Epidermal melanocyte (primary cell): ENCODE results near the gene SLC39A10.
"Not testable (repeated sequence)": the region's sequence is repeated elsewhere in the genome, so short reads cannot be mapped to it uniquely, and the experiment has no call there.

ENCODE experiments used
- DNase-seq: peaks from one replicate; pipeline ENCODE4 v3.0.0; 2011; ENCODE audit warnings: low spot score; ENCODE audit not compliant: insufficient read length

Gene SLC39A10

GRCh38 chr2:195644708-195645107 lies 12.3 kb upstream of the SLC39A10 start:
- not testable (repeated sequence) for DNase-seq

GRCh38 chr2:195645413-195645812 lies 11.6 kb upstream of the SLC39A10 start:
- DNase-seq = no peak

- no peak for DNase-seq
Observed at GRCh38 chr2:195646424-195646823, 10.6 kb upstream of the SLC39A10 start.

DNA sequence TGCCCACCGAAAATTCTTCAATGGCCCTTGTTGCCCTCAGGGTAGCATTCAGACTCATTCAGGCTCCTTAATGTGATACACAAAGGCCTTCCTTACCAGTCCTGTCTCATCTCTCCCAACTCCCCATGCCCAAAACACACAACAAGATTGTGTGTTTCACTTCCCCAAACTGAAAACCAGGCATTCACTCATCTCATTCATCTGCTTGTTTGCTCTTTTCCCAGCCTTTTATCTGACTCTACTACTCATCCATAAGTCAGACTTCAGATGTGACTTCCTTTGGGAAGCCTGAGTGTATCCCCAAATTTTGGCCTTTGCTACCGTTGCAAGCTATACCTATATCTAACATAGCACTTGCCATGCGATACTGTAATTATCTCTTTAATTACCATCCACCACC lies 9.7 kb upstream of the SLC39A10 start:
- DNase-seq = no peak

GRCh38 chr2:195648370-195648769 lies 8.7 kb upstream of the SLC39A10 start:
- not testable (repeated sequence) for DNase-seq

- no peak for DNase-seq
Observed at GRCh38 chr2:195648787-195649186, 8.2 kb upstream of the SLC39A10 start.

DNA sequence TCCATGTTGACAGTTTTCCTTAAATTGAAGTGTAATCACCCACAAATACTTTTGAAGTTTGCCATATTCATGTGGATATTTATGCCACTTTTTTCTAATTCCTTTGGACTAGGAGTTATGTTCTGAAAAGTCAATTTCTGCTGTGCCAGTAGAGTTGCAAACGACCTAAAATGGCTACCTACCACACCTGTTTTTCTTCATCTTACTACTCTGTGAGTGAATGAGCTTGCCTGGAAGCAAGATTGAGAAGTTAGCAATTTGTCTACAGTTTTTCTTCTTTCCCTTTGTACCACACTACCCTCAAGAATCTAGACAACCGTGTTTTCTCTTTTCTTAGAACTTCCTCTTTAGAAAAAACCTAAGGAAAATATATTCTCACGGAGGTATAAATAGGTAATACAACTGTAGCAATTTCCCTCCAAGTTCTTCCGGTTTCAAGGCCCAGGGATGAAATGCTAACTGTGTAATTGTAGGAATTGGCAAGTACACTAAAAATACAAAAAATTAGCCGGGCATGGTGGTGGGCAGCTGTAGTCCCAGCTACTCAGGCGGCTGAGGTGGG lies 7.3 kb upstream of the SLC39A10 start:
- no peak for DNase-seq

DNA sequence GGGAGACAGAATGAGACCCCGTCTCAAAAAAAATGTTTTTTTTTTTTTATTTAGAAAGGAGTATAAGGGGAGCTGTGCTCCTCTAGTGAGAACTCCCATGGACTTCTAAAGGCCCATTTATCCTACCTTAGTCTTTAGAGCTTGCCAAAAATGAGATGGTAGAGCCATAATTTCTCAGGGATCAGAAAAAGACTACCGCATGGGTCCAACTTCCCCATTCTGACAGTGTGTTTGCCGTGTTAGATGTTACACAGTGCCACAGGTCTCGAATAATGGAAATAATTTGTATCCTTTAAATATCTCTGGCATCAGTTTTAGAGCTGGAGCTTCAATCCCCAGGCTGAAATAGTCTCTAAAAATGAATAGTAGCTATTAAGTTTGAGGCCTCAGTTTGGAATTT lies 6.0 kb upstream of the SLC39A10 start:
- DNase-seq = no peak

DNA sequence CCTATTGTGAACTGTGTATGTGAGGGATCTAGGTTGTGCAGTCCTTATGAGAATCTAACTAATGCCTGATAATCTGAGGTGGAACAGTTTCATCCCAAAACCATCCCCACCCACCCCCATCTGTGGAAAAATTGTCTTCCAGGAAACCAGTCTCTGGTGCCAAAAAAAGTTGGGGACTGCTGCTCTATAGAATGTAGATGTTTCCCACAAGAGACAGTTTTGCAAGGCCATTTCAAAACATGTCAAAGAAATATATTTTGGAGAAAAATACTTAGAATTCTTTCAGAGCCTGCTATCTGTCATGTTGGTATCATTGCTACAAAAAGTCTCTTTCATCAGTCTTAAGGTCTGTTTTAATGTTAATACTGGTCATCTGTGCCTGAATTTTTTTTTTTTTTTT lies 4.1 kb upstream of the SLC39A10 start:
- DNase-seq = no peak

DNA sequence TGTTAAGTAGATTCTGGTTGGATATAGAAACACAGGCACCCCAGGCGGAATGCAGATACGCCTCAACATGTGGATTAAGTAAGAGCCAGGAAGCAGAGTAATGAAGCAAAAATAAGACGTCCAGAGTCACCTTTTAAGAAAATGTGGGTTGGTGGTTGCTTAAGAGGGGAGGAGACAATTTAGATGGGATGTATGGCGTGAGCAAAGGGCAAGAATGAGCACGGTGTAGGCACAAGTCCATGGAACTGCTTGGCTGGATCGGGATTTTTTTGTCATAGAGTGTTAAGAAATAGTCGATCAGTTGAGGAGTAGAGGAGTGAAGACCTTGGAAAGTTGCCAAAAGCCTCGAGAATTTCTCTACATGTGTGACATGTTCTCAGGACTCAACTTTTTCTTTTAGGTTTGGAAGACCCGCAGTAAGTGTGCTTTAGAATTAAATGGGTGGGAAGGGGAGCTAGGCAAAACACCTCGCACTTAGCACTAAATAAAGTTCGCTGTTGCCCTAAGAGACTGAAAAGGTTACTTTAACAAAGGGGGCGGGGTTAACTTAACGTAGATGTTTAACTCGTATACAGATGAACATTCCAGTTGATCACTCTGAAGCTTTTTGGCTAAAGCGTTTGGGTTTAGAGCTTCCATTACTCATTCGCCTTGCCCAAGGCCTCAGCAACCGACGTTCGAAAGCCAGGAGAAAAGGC lies 716 bp upstream of the SLC39A10 start:
- no peak for DNase-seq

GRCh38 chr2:195657634-195658540 lies 861 bp downstream of the SLC39A10 start:
- no peak for DNase-seq

- DNase-seq = no peak
Observed at GRCh38 chr2:195658541-195658890, 1.5 kb downstream of the SLC39A10 start.

DNA sequence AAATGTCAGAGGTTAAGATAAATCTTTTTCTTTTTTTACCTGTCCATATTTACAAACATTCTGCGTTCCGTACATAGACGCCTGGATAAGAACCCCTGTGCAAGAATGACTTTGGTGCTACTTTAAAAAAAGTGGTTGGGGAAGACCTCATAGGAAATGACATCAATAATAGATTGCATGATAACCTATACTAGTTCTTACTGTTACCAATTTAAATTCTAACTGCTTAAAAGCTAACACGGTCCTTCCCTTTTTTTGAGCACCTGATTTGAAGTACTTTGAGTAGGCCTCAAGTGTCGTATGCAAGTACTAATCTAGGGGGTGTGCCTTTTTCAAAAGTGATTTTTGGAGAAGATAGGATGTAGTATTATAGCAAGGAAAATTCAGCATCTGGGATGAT lies 2.1 kb downstream of the SLC39A10 start:
- no peak for DNase-seq

DNA sequence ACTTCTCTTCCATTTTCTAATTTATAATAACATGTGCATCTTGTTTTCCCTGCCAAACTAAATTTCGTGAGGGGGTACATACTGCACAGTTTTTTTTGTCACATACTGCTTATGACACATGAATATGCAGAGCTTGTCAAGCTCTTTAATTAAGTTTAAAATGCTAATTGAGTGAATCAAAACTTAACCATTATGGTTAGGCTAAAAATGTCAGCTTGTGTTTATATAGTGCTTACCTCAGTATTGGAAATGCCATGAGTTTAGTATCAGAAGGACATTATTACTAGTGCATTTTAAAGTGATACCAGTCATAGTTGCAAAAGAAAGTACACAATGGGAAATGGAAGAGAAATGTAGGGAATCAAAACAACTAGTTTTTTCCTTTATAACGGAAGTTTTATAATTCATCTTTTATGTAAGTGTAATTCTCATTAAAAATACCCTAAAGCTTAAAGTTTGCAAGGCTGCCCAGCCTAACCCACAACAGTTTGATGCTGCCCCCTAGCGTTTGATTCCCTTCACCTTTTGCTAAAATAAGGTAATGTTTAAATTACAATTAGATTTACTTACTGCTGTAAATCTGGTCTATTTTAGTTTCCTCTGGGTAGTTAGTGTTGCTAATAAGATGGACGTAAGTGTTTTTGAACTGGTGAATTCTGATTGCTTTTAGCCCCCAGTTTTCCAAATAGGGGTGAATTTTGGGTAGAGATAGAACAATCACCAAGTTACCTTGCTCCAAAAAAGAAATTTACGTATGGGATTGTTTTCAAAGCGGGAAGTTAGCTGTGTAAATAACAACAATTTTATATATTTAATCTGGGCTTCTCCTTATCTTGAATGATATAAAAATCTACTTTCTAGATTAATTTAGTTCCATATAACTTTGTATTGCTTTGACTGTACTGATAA lies 3.2 kb downstream of the SLC39A10 start:
- no peak for DNase-seq

GRCh38 chr2:195662138-195662537 lies 5.1 kb downstream of the SLC39A10 start:
- DNase-seq = no peak

- DNase-seq = no peak
Observed at GRCh38 chr2:195663007-195663406, 6.0 kb downstream of the SLC39A10 start.

DNA sequence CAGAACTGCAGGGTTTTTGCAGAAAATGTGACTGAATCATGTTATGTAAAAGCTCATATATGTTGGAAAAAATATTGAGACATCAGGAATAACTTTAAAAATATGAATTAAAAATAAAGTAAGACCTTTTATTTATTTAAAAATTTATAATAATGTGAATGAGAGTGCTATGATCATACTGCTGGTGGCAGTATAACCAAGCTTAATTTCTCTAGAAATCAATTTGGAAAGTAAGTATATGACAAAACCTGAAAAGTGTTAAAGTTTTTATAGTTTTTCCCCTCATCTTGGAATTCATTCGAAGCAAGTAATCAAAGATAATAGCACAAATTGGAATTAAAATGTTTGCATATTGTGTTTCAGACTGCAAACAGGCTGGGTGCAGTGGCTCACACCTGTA lies 7.5 kb downstream of the SLC39A10 start:
- DNase-seq = no peak

DNA sequence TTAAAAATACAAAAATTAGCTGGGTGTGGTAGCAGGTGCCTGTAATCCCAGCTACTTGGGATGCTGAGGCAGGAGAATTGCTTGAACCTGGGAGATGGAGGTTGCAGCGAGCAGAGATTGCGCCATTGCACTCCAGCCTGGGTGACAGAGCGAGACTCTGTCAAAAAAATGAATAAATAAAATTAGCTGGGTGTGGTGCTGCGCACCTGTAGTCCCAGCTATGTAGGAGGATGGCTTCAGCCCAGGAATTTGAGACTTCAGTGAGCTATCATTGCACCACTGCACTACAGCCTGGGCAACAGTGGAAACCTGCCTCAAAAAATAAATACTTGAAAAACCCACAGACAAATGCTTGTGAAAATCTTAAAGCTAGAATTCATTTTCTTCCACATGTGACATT lies 8.1 kb downstream of the SLC39A10 start:
- DNase-seq = not testable (repeated sequence)

DNA sequence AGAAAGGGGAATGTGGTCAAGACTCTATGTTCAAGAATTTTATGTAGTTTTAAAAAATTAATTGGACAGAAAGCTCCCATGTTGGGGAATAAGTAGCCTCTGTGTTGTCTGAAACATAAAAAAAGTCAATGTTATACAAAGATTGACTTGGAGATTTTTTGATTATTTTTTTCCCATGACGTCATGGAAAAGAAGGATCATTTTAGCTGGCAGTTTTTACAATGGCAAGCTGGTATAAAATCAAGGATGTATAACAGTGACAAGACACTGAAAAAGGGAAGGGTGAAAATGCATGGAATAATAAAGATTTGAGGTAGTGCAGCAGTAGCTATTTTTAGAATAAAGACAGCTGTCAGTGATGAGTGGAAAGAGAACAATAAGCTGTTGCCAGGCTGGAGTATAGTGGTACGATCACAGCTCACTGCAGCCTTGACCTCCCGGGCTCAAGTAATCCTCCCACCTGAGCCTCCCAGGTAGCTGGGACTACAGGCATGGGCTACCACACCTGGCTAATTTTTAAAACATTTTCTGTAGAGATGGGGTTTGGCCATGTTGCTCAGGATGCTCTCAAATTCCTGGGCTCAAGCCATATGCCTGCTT lies 9.2 kb downstream of the SLC39A10 start:
- no peak for DNase-seq

DNA sequence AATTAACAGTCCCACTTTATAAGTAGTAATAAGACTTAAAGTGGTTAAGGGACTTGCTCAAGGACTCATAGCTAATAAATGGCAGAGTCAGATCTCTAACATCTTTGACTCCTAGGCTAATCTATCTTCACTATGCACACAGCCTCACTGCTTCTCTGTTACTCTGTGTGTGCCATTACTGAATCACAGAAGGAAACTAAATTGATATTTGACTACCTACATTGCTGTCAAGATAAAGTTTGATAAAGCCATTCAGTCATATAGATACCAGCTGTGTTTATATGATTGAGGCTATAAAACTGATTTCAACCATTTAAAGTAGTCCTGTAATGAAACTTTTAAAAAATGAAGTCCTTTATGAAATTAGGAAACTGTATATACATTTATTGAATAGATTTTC lies 10.9 kb downstream of the SLC39A10 start:
- no peak for DNase-seq

GRCh38 chr2:195670191-195670590 lies 13.2 kb downstream of the SLC39A10 start:
- no peak for DNase-seq
